HepG2 (cell line): ENCODE measurements around the gene CEP128. TPM values are rescaled to one million over a fixed set of nuclear protein-coding genes. Genes with fewer than 3 reads are reported as not detected.

ENCODE experiments used
- AKAP8 ChIP-seq: sonication (generic); formaldehyde crosslinking; IDR thresholded peaks from 2 replicates; pipeline ENCODE4 v1.5.1; 2020; ENCODE audit warnings: mild to moderate bottlenecking, missing genetic modification reagents
- GTF3A ChIP-seq: sonication (generic); formaldehyde crosslinking; conservative IDR thresholded peaks from 2 replicates; pipeline ENCODE4 v1.4.0; 2020; ENCODE audit warnings: mild to moderate bottlenecking, missing genetic modification reagents
- KMT2B ChIP-seq: IDR thresholded peaks from 2 replicates; pipeline ENCODE4 v1.6.1; 2016; ENCODE audit warnings: missing genetic modification reagents, missing compliant biosample characterization
- SAP130 ChIP-seq: IDR thresholded peaks from 2 replicates; pipeline ENCODE4 v1.6.1; 2016; ENCODE audit warnings: low read depth
- SP2 ChIP-seq: sonication (generic); formaldehyde crosslinking; IDR thresholded peaks from 2 replicates; pipeline ENCODE4 v1.5.1; 2020; ENCODE audit warnings: mild to moderate bottlenecking, missing genetic modification reagents
- SP5 ChIP-seq: IDR thresholded peaks from 2 replicates; pipeline ENCODE4 v1.6.1; 2016; ENCODE audit warnings: low read depth, borderline replicate concordance
- ZNF205 ChIP-seq: IDR thresholded peaks from 2 replicates; pipeline ENCODE4 v1.6.1; 2018; ENCODE audit warnings: missing biosample characterization, missing genetic modification reagents
- ZNF335 ChIP-seq: sonication (generic); formaldehyde crosslinking; IDR thresholded peaks from 2 replicates; pipeline ENCODE4 v1.4.0; 2020; ENCODE audit warnings: missing genetic modification reagents
- ZNF563 ChIP-seq: sonication (generic); formaldehyde crosslinking; IDR thresholded peaks from 2 replicates; pipeline ENCODE4 v1.8.0; 2022; ENCODE audit warnings: mild to moderate bottlenecking, moderate library complexity, missing genetic modification reagents
- ZNF614 ChIP-seq: IDR thresholded peaks from 2 replicates; pipeline ENCODE4 v1.6.1; 2018; ENCODE audit warnings: missing biosample characterization, missing genetic modification reagents, inconsistent platforms, borderline replicate concordance
- ZSCAN9 ChIP-seq: IDR thresholded peaks from 2 replicates; pipeline ENCODE4 v1.6.1; 2016; ENCODE audit warnings: borderline replicate concordance
- polyA plus RNA-seq, 8 experiments: library from polyadenylated mRNA; depleted of rRNA in 3 of 8; stranded (reverse) in 7 of 8; unstranded in 1 of 8; fragments of >200 nt; fragmentation: Illumina TruSeq in 4 of 8; extraction: Trizol in 4 of 8; gene quantifications; 2 replicates each; pipeline versions ENCODE4 v1.2.1 to v1.2.3, GENCODE V29; 2011 to 2016; ENCODE audit warnings: low read depth in 4 of 8, missing spikeins in 1 of 8, mixed read lengths in 1 of 8; ENCODE audit not compliant: insufficient read depth in 1 of 8
- total RNA-seq, 5 experiments: library from RNA; depleted of rRNA; stranded (reverse); fragments of >200 nt; fragmentation: Illumina TruSeq; extraction: Trizol; gene quantifications; 2 replicates each; pipeline ENCODE4 v1.2.3, GENCODE V29; 2016; ENCODE audit warnings: low read depth in 1 of 5
- TF ChIP-seq, protein P1 (sequence below): sonication (generic); formaldehyde crosslinking; IDR thresholded peaks from 2 replicates; pipeline ENCODE4 v1.9.0; 2021; ENCODE audit warnings: mild to moderate bottlenecking, missing genetic modification reagents
- TF ChIP-seq, protein P2 (sequence below): IDR thresholded peaks from 2 replicates; pipeline ENCODE4 v1.6.1; 2016; ENCODE audit warnings: missing compliant biosample characterization, missing genetic modification reagents, borderline replicate concordance
- TF ChIP-seq, protein P3 (sequence below): sonication (generic); formaldehyde crosslinking; IDR thresholded peaks from 2 replicates; pipeline ENCODE4 v1.4.0; 2020; ENCODE audit warnings: low read depth, mild to moderate bottlenecking, missing genetic modification reagents
- TF ChIP-seq, protein P4 (sequence below): sonication (generic); formaldehyde crosslinking; conservative IDR thresholded peaks from 2 replicates; pipeline ENCODE4 v1.4.0; 2020; ENCODE audit warnings: missing genetic modification reagents
- TF ChIP-seq, protein P5 (sequence below): sonication (generic); formaldehyde crosslinking; conservative IDR thresholded peaks from 2 replicates; pipeline ENCODE4 v1.4.0; 2020; ENCODE audit warnings: missing genetic modification reagents

Gene CEP128
- total and polyA plus RNA-seq, 2 of the 13 experiments (the other 11 are each of a cell fraction or from before 2014, with no cell fraction given): 1.3 to 7.5 TPM

DNA sequence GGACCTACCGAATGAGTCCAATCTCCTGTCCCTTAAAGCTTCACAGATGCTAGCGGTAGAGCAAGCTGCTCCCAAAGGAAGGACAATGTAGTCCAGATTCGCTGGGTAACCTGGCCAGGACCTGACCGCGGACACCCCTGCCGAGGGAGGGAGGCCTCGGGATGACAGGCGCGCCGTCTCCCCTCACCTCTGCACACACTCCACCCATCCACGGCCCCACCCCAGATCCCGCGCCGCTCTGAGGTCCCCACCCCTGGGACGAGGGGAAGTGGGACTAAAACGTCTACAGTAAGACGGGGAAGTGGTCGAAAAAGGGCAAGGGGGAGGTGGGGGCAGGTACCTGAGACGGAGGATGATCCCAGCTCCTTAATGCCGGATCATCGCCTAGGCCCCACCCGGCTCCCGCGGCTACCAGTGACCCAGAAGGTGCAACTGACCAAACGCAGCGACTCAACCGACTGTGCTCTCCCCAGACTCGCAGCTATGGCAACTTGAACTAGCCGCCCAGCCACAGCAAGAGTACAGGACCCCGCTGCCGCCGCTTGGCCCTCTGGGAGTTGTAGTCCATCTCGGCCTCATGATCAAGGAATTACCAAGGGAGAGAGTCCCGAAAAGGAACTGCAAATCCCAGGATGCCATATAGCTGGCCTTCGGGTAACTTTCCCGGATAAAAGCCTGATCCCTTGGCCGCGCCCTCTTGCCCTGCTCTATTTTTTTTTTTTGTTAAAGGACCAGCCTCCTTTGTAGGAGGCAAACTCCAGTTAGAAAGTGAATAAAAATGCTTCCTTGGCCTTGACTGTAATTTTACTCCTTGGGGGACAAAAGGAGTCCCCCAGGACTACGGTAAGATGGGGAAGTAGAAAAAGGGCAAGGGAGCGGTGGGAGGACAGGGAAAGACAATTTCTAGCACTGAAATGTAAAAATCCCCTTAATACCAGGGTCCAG, at the start of gene CEP128 (continued):
- TF ChIP-seq, protein P1, sequence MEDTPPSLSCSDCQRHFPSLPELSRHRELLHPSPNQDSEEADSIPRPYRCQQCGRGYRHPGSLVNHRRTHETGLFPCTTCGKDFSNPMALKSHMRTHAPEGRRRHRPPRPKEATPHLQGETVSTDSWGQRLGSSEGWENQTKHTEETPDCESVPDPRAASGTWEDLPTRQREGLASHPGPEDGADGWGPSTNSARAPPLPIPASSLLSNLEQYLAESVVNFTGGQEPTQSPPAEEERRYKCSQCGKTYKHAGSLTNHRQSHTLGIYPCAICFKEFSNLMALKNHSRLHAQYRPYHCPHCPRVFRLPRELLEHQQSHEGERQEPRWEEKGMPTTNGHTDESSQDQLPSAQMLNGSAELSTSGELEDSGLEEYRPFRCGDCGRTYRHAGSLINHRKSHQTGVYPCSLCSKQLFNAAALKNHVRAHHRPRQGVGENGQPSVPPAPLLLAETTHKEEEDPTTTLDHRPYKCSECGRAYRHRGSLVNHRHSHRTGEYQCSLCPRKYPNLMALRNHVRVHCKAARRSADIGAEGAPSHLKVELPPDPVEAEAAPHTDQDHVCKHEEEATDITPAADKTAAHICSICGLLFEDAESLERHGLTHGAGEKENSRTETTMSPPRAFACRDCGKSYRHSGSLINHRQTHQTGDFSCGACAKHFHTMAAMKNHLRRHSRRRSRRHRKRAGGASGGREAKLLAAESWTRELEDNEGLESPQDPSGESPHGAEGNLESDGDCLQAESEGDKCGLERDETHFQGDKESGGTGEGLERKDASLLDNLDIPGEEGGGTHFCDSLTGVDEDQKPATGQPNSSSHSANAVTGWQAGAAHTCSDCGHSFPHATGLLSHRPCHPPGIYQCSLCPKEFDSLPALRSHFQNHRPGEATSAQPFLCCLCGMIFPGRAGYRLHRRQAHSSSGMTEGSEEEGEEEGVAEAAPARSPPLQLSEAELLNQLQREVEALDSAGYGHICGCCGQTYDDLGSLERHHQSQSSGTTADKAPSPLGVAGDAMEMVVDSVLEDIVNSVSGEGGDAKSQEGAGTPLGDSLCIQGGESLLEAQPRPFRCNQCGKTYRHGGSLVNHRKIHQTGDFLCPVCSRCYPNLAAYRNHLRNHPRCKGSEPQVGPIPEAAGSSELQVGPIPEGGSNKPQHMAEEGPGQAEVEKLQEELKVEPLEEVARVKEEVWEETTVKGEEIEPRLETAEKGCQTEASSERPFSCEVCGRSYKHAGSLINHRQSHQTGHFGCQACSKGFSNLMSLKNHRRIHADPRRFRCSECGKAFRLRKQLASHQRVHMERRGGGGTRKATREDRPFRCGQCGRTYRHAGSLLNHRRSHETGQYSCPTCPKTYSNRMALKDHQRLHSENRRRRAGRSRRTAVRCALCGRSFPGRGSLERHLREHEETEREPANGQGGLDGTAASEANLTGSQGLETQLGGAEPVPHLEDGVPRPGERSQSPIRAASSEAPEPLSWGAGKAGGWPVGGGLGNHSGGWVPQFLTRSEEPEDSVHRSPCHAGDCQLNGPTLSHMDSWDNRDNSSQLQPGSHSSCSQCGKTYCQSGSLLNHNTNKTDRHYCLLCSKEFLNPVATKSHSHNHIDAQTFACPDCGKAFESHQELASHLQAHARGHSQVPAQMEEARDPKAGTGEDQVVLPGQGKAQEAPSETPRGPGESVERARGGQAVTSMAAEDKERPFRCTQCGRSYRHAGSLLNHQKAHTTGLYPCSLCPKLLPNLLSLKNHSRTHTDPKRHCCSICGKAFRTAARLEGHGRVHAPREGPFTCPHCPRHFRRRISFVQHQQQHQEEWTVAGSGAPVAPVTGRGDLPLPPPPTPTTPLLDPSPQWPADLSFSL (CRISPR knock-in tag): no peak
- TF ChIP-seq ZSCAN9 (CRISPR knock-in tag) (peak; percentile 21; the same call in 1 of the 2 replicates), ZNF614 (CRISPR knock-in tag) (0 out of 2 replicates have a peak, but pooled peaks have one; percentile 49), SP2 (CRISPR knock-in tag) (no peak), AKAP8 (CRISPR knock-in tag) (no peak), GTF3A (CRISPR knock-in tag) (no peak), ZNF563 (CRISPR knock-in tag) (no peak), ZNF205 (CRISPR knock-in tag) (no peak; the same call in 1 of the 2 replicates), SAP130 (CRISPR knock-in tag) (peak; percentile 100), KMT2B (CRISPR knock-in tag) (peak; percentile 64), ZNF335 (peak; percentile 98), SP5 (CRISPR knock-in tag) (peak; percentile 11; the same call in 1 of the 2 replicates)
- TF ChIP-seq, protein P2, sequence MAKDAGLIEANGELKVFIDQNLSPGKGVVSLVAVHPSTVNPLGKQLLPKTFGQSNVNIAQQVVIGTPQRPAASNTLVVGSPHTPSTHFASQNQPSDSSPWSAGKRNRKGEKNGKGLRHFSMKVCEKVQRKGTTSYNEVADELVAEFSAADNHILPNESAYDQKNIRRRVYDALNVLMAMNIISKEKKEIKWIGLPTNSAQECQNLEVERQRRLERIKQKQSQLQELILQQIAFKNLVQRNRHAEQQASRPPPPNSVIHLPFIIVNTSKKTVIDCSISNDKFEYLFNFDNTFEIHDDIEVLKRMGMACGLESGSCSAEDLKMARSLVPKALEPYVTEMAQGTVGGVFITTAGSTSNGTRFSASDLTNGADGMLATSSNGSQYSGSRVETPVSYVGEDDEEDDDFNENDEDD (CRISPR knock-in tag): peak; percentile 98
- TF ChIP-seq, protein P3, sequence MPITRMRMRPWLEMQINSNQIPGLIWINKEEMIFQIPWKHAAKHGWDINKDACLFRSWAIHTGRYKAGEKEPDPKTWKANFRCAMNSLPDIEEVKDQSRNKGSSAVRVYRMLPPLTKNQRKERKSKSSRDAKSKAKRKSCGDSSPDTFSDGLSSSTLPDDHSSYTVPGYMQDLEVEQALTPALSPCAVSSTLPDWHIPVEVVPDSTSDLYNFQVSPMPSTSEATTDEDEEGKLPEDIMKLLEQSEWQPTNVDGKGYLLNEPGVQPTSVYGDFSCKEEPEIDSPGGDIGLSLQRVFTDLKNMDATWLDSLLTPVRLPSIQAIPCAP: no peak
- TF ChIP-seq, protein P4, sequence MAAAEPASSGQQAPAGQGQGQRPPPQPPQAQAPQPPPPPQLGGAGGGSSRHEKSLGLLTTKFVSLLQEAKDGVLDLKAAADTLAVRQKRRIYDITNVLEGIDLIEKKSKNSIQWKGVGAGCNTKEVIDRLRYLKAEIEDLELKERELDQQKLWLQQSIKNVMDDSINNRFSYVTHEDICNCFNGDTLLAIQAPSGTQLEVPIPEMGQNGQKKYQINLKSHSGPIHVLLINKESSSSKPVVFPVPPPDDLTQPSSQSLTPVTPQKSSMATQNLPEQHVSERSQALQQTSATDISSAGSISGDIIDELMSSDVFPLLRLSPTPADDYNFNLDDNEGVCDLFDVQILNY (CRISPR knock-in tag): peak; percentile 97
- TF ChIP-seq, protein P5, sequence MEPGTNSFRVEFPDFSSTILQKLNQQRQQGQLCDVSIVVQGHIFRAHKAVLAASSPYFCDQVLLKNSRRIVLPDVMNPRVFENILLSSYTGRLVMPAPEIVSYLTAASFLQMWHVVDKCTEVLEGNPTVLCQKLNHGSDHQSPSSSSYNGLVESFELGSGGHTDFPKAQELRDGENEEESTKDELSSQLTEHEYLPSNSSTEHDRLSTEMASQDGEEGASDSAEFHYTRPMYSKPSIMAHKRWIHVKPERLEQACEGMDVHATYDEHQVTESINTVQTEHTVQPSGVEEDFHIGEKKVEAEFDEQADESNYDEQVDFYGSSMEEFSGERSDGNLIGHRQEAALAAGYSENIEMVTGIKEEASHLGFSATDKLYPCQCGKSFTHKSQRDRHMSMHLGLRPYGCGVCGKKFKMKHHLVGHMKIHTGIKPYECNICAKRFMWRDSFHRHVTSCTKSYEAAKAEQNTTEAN (CRISPR knock-in tag): no peak
